Measurements from ENCODE around the gene ASL. TPM values are rescaled to one million over a fixed set of nuclear protein-coding genes. Genes with fewer than 3 reads are reported as not detected.

The ASL gene
- total RNA-seq, 1 donor from 2014 or later, result 37.9 TPM

- FAIRE-seq, result peak; percentile 83
- no peaks in the 10 kb centered on the region for H3K27me3 ChIP-seq (ENCODE audit: control insufficient read depth, insufficient read depth, low read length)
- H3K4me3 ChIP-seq (ENCODE audit: low read depth, low read length), result no peak overlapping the region
- DNase-seq (ENCODE audit: low read depth), result peak; percentile 99
- H3K36me3 ChIP-seq (ENCODE audit: control insufficient read depth, insufficient read depth, low read length), result no peaks in the 10 kb centered on the region
- TF ChIP-seq, protein P1, sequence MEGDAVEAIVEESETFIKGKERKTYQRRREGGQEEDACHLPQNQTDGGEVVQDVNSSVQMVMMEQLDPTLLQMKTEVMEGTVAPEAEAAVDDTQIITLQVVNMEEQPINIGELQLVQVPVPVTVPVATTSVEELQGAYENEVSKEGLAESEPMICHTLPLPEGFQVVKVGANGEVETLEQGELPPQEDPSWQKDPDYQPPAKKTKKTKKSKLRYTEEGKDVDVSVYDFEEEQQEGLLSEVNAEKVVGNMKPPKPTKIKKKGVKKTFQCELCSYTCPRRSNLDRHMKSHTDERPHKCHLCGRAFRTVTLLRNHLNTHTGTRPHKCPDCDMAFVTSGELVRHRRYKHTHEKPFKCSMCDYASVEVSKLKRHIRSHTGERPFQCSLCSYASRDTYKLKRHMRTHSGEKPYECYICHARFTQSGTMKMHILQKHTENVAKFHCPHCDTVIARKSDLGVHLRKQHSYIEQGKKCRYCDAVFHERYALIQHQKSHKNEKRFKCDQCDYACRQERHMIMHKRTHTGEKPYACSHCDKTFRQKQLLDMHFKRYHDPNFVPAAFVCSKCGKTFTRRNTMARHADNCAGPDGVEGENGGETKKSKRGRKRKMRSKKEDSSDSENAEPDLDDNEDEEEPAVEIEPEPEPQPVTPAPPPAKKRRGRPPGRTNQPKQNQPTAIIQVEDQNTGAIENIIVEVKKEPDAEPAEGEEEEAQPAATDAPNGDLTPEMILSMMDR (IDR thresholded peaks at IDR 0.05; ENCODE audit: insufficient read depth, low read length, severe bottlenecking), result no peak
Observed at GRCh38 chr7:66050990-66051448, 24.6 kb upstream of the ASL start.

DNA sequence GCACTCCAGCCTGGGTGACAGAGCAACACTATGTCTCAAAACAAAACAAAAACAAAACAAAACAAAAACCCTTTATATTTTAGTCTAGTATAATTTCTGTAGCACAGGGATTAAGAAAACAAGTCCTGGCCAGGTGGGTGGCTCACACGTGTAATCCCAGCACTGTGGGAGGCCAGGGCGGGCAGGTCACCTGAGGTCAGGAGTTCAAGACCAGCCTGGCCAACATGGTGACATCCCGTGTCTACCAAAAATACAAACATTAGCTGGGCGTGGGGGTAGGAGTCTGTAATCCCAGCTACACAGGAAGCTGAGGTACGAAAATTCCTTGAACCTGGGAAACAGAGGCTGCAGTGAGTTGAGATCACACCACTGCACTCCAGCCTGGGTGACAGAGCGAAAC is 23.2 kb upstream of the ASL start:
- Histone ChIP-seq H3K27me3 (ENCODE audit: control insufficient read depth, insufficient read depth, low read length) (no peaks in the 10 kb centered on the region), H3K4me3 (ENCODE audit: low read depth, low read length) (no peak overlapping the region), H3K36me3 (ENCODE audit: control insufficient read depth, insufficient read depth, low read length) (no peaks in the 10 kb centered on the region)
- FAIRE-seq (no peak), DNase-seq (ENCODE audit: low read depth) (no peak)
- TF ChIP-seq, protein P1 (IDR thresholded peaks at IDR 0.05; ENCODE audit: insufficient read depth, low read length, severe bottlenecking), result no peak

- TF ChIP-seq, protein P1 (IDR thresholded peaks at IDR 0.05; ENCODE audit: insufficient read depth, low read length, severe bottlenecking), result no peak
- Histone ChIP-seq H3K4me3 (ENCODE audit: low read depth, low read length) (no peak overlapping the region), H3K36me3 (ENCODE audit: control insufficient read depth, insufficient read depth, low read length) (no peaks in the 10 kb centered on the region), H3K27me3 (ENCODE audit: control insufficient read depth, insufficient read depth, low read length) (no peaks in the 10 kb centered on the region)
- FAIRE-seq (no peak), DNase-seq (ENCODE audit: low read depth) (peak; percentile 17)
Observed at GRCh38 chr7:66054063-66054462, 21.6 kb upstream of the ASL start.

DNA sequence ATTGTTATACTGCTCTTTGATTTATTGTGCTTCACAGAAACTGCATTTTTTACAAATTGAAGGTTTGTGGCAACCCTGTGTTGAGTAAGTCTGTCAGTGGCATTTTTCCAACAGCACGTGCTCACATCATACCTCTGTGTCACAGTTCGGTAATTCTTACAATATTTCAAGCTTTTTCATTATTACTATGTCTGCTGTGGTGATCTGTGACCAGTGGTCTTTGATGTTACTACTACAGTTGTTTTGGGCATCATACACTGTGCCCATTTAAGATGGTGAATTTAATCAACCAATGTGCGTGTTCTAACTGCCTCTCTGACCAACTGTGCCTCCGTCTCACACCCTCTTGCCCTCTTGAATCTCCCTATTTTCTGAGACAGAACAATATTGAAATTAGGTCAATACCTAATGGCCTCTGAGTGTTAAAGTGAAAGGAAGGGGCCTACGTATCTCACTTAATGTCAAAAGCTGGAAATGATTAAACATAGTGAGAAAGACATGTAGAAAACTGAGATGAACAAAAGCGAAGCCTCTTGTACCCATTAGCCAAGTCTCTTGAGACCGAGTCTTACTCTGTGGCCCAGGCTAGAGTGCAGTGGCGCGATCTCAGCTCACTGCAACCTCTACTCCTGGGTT is 20.2 kb upstream of the ASL start:
- DNase-seq (ENCODE audit: low read depth) (peak; percentile 28), FAIRE-seq (no peak)
- H3K36me3 ChIP-seq (ENCODE audit: control insufficient read depth, insufficient read depth, low read length), result no peaks in the 10 kb centered on the region
- TF ChIP-seq, protein P1 (IDR thresholded peaks at IDR 0.05; ENCODE audit: insufficient read depth, low read length, severe bottlenecking), result no peak
- no peaks in the 10 kb centered on the region for H3K27me3 ChIP-seq (ENCODE audit: control insufficient read depth, insufficient read depth, low read length)
- no peak overlapping the region for H3K4me3 ChIP-seq (ENCODE audit: low read depth, low read length)

DNA sequence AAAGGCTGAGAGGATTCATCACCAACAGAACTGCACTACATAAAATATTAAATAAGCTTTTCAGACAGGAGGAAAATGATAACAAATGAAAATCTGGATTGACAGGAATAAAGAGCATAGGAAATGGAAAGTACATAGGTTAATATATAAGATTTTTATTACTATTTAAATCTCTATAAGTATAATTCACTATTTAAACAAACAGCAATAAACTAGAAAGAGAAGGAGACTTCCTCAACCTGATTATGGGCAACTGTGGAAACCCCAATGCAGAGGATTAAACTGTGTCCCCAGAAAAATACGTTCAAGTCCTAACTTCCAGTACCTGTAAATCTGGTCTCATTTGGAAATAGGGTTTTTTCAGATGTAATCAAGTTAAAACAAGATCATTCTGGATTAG is 14.8 kb upstream of the ASL start:
- FAIRE-seq, result no peak
- no peak for DNase-seq (ENCODE audit: low read depth)
- TF ChIP-seq, protein P1 (IDR thresholded peaks at IDR 0.05; ENCODE audit: insufficient read depth, low read length, severe bottlenecking), result no peak
- H3K27me3 ChIP-seq (ENCODE audit: control insufficient read depth, insufficient read depth, low read length), result no peaks in the 10 kb centered on the region
- H3K36me3 ChIP-seq (ENCODE audit: control insufficient read depth, insufficient read depth, low read length), result no peaks in the 10 kb centered on the region
- H3K4me3 ChIP-seq (ENCODE audit: low read depth, low read length), result no peak overlapping the region

GRCh38 chr7:66069732-66070131 is 5.9 kb upstream of the ASL start:
- TF ChIP-seq, protein P1 (IDR thresholded peaks at IDR 0.05; ENCODE audit: insufficient read depth, low read length, severe bottlenecking), result no peak
- Histone ChIP-seq H3K36me3 (ENCODE audit: control insufficient read depth, insufficient read depth, low read length) (no peaks in the 10 kb centered on the region), H3K27me3 (ENCODE audit: control insufficient read depth, insufficient read depth, low read length) (no peaks in the 10 kb centered on the region), H3K4me3 (ENCODE audit: low read depth, low read length) (no peak overlapping the region)
- no peak for FAIRE-seq
- no peak for DNase-seq (ENCODE audit: low read depth)
